ENCODE measurements around the gene PHF21B. TPM values are rescaled to one million over a fixed set of nuclear protein-coding genes. Genes with fewer than 3 reads are reported as not detected.

Gene PHF21B
- total and polyA plus RNA-seq, 2 of the 8 experiments (the other 6 are each of a cell fraction or from before 2014, with no cell fraction given): 19.3 to 68.1 TPM

- TF ChIP-seq SP2 (IDR thresholded peaks at IDR 0.05; ENCODE audit: low read length) (no peak), JUND (IDR thresholded peaks at IDR 0.05; ENCODE audit: low read length) (no peak), ASH2L (IDR thresholded peaks at IDR 0.05; ENCODE audit: low read length) (no peak), RXRA (IDR thresholded peaks at IDR 0.05; ENCODE audit: insufficient read depth, low read depth, low read length) (no peak), FOSL1 (IDR thresholded peaks at IDR 0.05; ENCODE audit: insufficient read depth, low read depth, low read length) (no peak), BCL11A (IDR thresholded peaks at IDR 0.05; ENCODE audit: low read depth in 2 of 2, low read length in 2 of 2) (no peak), EGR1 (IDR thresholded peaks at IDR 0.05; ENCODE audit: borderline replicate concordance, low read depth, low read length) (no peak), MAFK (IDR thresholded peaks at IDR 0.05; ENCODE audit: low read depth, low read length) (no peak)
Measured at GRCh38 chr22:44879301-44879680, 130.5 kb downstream of the PHF21B start (continued).

Data from H1 (cell line).